ENCODE measurements around the gene ACAD9. TPM values are rescaled to one million over a fixed set of nuclear protein-coding genes. Genes with fewer than 3 reads are reported as not detected.
"Not testable (repeated sequence)": the region's sequence is repeated elsewhere in the genome, so short reads cannot be mapped to it uniquely, and the experiment has no call there.

The ACAD9 gene
- total RNA-seq, 5 donors from 2014 or later (not counting 1 experiment from before 2014, with no cell fraction given), result 45.1 to 91.5 (median 54.3) TPM

- peaks cover 3 to 11% (median 9%) of the 10 kb centered on the region in 3 donors for H3K9me3 Mint-ChIP-seq
- Histone ChIP-seq H3K27ac (ENCODE audit: low read length) (peak overlapping the region; percentile 53), H3K4me1 (ENCODE audit: control insufficient read depth in 1 of 2, extremely low read depth in 1 of 2, insufficient read depth in 2 of 2, low read length in 2 of 2) (peaks cover 18 to 31% of the 10 kb centered on the region in 2 experiments)
- H3K27me3 Mint-ChIP-seq; H3K36me3 ChIP-seq (ENCODE audit: control insufficient read depth in 2 of 2, extremely low read depth in 1 of 2, insufficient read depth in 1 of 2, low read length in 1 of 2); H3K4me3 ChIP-seq (ENCODE audit: control insufficient read depth in 1 of 2, extremely low read depth in 1 of 2, low read length in 1 of 2); H3K36me3 Mint-ChIP-seq; H3K9me3 ChIP-seq; DNase-seq; ATAC-seq (replicated peaks in 1 of 4); H3K27me3 ChIP-seq (replicated peaks in 1 of 2; ENCODE audit: control insufficient read depth in 2 of 2, extremely low read depth in 1 of 2, insufficient read depth in 2 of 2, low read length in 1 of 2): not testable (repeated sequence)
- WGBS (ENCODE audit: insufficient coverage), result 100% methylated on average over 3 of the region's 6 CpGs
- peak overlapping the region; percentile 90 to 97 for H3K27ac Mint-ChIP-seq
- CTCF ChIA-PET, result interaction anchor here (0.6 to 2.5 kb wide), 5 partner anchors 36 to 130 kb away, joined by 3 to 15 read pairs (median 4); partner anchors contain the start of gene ACAD9 (in 1 of the 2)
- POLR2A ChIA-PET, result interaction anchor here in 1 of 2 donors (0.6 to 0.7 kb wide), 2 partner anchors 28 to 583 kb away, joined by 3 to 4 read pairs; no protein-coding TSS in a partner anchor
- peaks cover 41 to 44% (median 43%) of the 10 kb centered on the region in 3 donors for H3K4me1 Mint-ChIP-seq
- peak overlapping the region in 2 of 3 donors; percentile 77 to 85 for H3K4me3 Mint-ChIP-seq
Observed at GRCh38 chr3:128923986-128924385, 44.6 kb downstream of the ACAD9 start.

GRCh38 chr3:128929364-128929763, 49.9 kb downstream of the ACAD9 start:
- ChIA-PET POLR2A (no interaction called here), CTCF (no interaction called here)
- Histone ChIP-seq H3K4me1 (ENCODE audit: control insufficient read depth in 1 of 2, extremely low read depth in 1 of 2, insufficient read depth in 2 of 2, low read length in 2 of 2) (peaks cover 0 to 5% of the 10 kb centered on the region in 2 experiments), H3K27ac (ENCODE audit: low read length) (no peak overlapping the region), H3K4me3 (ENCODE audit: control insufficient read depth in 1 of 2, extremely low read depth in 1 of 2, low read length in 1 of 2) (no peak overlapping the region), H3K27me3 (replicated peaks in 1 of 2; ENCODE audit: control insufficient read depth in 2 of 2, extremely low read depth in 1 of 2, insufficient read depth in 2 of 2, low read length in 1 of 2) (peaks cover 0 to 25% of the 10 kb centered on the region in 2 experiments), H3K36me3 (ENCODE audit: control insufficient read depth in 2 of 2, extremely low read depth in 1 of 2, insufficient read depth in 1 of 2, low read length in 1 of 2) (no peaks in the 10 kb centered on the region), H3K9me3 (no peaks in the 10 kb centered on the region)
- Mint-ChIP-seq H3K27me3 (peaks cover 0 to 9% of the 10 kb centered on the region in 2 donors), H3K27ac (no peak overlapping the region), H3K9me3 (peaks cover 0 to 6% (median 0%) of the 10 kb centered on the region in 3 donors), H3K4me1 (peaks cover 5 to 11% (median 10%) of the 10 kb centered on the region in 3 donors), H3K36me3 (no peaks in the 10 kb centered on the region), H3K4me3 (no peak overlapping the region)
- no peak for DNase-seq
- WGBS (ENCODE audit: insufficient coverage), result no CpG with 5 or more reads among the region's 3 CpGs
- ATAC-seq (replicated peaks in 1 of 4), result no peak

- WGBS (ENCODE audit: insufficient coverage), result 87% methylated on average over 5 of the region's 10 CpGs
Observed at GRCh38 chr3:128931046-128931445, 51.6 kb downstream of the ACAD9 start.

GRCh38 chr3:128932516-128933212, 53.2 kb downstream of the ACAD9 start:
- H3K4me1 ChIP-seq (ENCODE audit: control insufficient read depth in 1 of 2, extremely low read depth in 1 of 2, insufficient read depth in 2 of 2, low read length in 2 of 2), result no peaks in the 10 kb centered on the region
- CTCF ChIA-PET, result interaction anchor here in 1 of 2 donors (1.0 kb wide), 2 partner anchors 17 to 56 kb away, joined by 3 to 4 read pairs; no protein-coding TSS in a partner anchor

More at GRCh38 chr3:128931046-128931445, 51.6 kb downstream of the ACAD9 start:
- no peak overlapping the region for H3K27ac ChIP-seq (ENCODE audit: low read length)
- Mint-ChIP-seq H3K27ac (no peak overlapping the region), H3K36me3 (no peaks in the 10 kb centered on the region), H3K4me3 (no peak overlapping the region), H3K4me1 (peaks cover 0 to 1% (median 0%) of the 10 kb centered on the region in 3 donors), H3K27me3 (peaks cover 0 to 11% of the 10 kb centered on the region in 2 donors), H3K9me3 (peaks cover 0 to 6% (median 0%) of the 10 kb centered on the region in 3 donors)
- ChIA-PET CTCF (no interaction called here), POLR2A (no interaction called here)
- H3K27me3 ChIP-seq (replicated peaks in 1 of 2; ENCODE audit: control insufficient read depth in 2 of 2, extremely low read depth in 1 of 2, insufficient read depth in 2 of 2, low read length in 1 of 2), result peaks cover 0 to 33% of the 10 kb centered on the region in 2 experiments
- H3K4me3 ChIP-seq (ENCODE audit: control insufficient read depth in 1 of 2, extremely low read depth in 1 of 2, low read length in 1 of 2), result no peak overlapping the region
- no peaks in the 10 kb centered on the region for H3K36me3 ChIP-seq (ENCODE audit: control insufficient read depth in 2 of 2, extremely low read depth in 1 of 2, insufficient read depth in 1 of 2, low read length in 1 of 2)
- ATAC-seq (replicated peaks in 1 of 4) (no peak), DNase-seq (no peak)
- H3K9me3 ChIP-seq, result no peaks in the 10 kb centered on the region
- H3K4me1 ChIP-seq (ENCODE audit: control insufficient read depth in 1 of 2, extremely low read depth in 1 of 2, insufficient read depth in 2 of 2, low read length in 2 of 2), result no peaks in the 10 kb centered on the region

GRCh38 chr3:128933213-128933921, 53.9 kb downstream of the ACAD9 start:
- H3K27ac Mint-ChIP-seq, result no peak overlapping the region
- ATAC-seq (replicated peaks in 1 of 4), result no peak
- POLR2A ChIA-PET, result no interaction called here

More at GRCh38 chr3:128932516-128933212, 53.2 kb downstream of the ACAD9 start:
- H3K27ac Mint-ChIP-seq, result no peak overlapping the region
- Histone ChIP-seq H3K27ac (ENCODE audit: low read length) (no peak overlapping the region), H3K9me3 (no peaks in the 10 kb centered on the region), H3K4me3 (ENCODE audit: control insufficient read depth in 1 of 2, extremely low read depth in 1 of 2, low read length in 1 of 2) (no peak overlapping the region), H3K27me3 (replicated peaks in 1 of 2; ENCODE audit: control insufficient read depth in 2 of 2, extremely low read depth in 1 of 2, insufficient read depth in 2 of 2, low read length in 1 of 2) (peaks cover 0 to 36% of the 10 kb centered on the region in 2 experiments), H3K36me3 (ENCODE audit: control insufficient read depth in 2 of 2, extremely low read depth in 1 of 2, insufficient read depth in 1 of 2, low read length in 1 of 2) (no peaks in the 10 kb centered on the region)
- peaks cover 0 to 11% of the 10 kb centered on the region in 2 donors for H3K27me3 Mint-ChIP-seq
- H3K4me1 Mint-ChIP-seq, result no peaks in the 10 kb centered on the region
- POLR2A ChIA-PET, result no interaction called here
- H3K9me3 Mint-ChIP-seq, result peaks cover 0 to 3% (median 0%) of the 10 kb centered on the region in 3 donors
- ATAC-seq (replicated peaks in 1 of 4) (no peak), DNase-seq (no peak)
- no peaks in the 10 kb centered on the region for H3K36me3 Mint-ChIP-seq
- 82% methylated on average over 8 of the region's 12 CpGs for WGBS (ENCODE audit: insufficient coverage)
- H3K4me3 Mint-ChIP-seq, result no peak overlapping the region

GRCh38 chr3:128933922-128934253, 54.5 kb downstream of the ACAD9 start:
- Mint-ChIP-seq H3K27me3 (peaks cover 0 to 11% of the 10 kb centered on the region in 2 donors), H3K9me3 (peaks cover 0 to 3% (median 0%) of the 10 kb centered on the region in 3 donors), H3K4me1 (no peaks in the 10 kb centered on the region), H3K27ac (no peak overlapping the region), H3K4me3 (no peak overlapping the region), H3K36me3 (no peaks in the 10 kb centered on the region)
- Histone ChIP-seq H3K27ac (ENCODE audit: low read length) (no peak overlapping the region), H3K36me3 (ENCODE audit: control insufficient read depth in 2 of 2, extremely low read depth in 1 of 2, insufficient read depth in 1 of 2, low read length in 1 of 2) (no peaks in the 10 kb centered on the region), H3K9me3 (no peaks in the 10 kb centered on the region), H3K4me1 (ENCODE audit: control insufficient read depth in 1 of 2, extremely low read depth in 1 of 2, insufficient read depth in 2 of 2, low read length in 2 of 2) (no peaks in the 10 kb centered on the region), H3K4me3 (ENCODE audit: control insufficient read depth in 1 of 2, extremely low read depth in 1 of 2, low read length in 1 of 2) (no peak overlapping the region), H3K27me3 (replicated peaks in 1 of 2; ENCODE audit: control insufficient read depth in 2 of 2, extremely low read depth in 1 of 2, insufficient read depth in 2 of 2, low read length in 1 of 2) (peaks cover 0 to 36% of the 10 kb centered on the region in 2 experiments)
- POLR2A ChIA-PET, result no interaction called here
- CTCF ChIA-PET, result no interaction called here
- DNase-seq (no peak), ATAC-seq (replicated peaks in 1 of 4) (no peak)
- 100% methylated on average over 1 of the region's 2 CpGs for WGBS (ENCODE audit: insufficient coverage)

More at GRCh38 chr3:128933213-128933921, 53.9 kb downstream of the ACAD9 start:
- H3K4me3 Mint-ChIP-seq, result no peak overlapping the region
- Histone ChIP-seq H3K4me3 (ENCODE audit: control insufficient read depth in 1 of 2, extremely low read depth in 1 of 2, low read length in 1 of 2) (no peak overlapping the region), H3K36me3 (ENCODE audit: control insufficient read depth in 2 of 2, extremely low read depth in 1 of 2, insufficient read depth in 1 of 2, low read length in 1 of 2) (no peaks in the 10 kb centered on the region), H3K9me3 (no peaks in the 10 kb centered on the region), H3K27ac (ENCODE audit: low read length) (no peak overlapping the region), H3K4me1 (ENCODE audit: control insufficient read depth in 1 of 2, extremely low read depth in 1 of 2, insufficient read depth in 2 of 2, low read length in 2 of 2) (no peaks in the 10 kb centered on the region), H3K27me3 (replicated peaks in 1 of 2; ENCODE audit: control insufficient read depth in 2 of 2, extremely low read depth in 1 of 2, insufficient read depth in 2 of 2, low read length in 1 of 2) (peaks cover 0 to 36% of the 10 kb centered on the region in 2 experiments)
- WGBS (ENCODE audit: insufficient coverage), result 76% methylated on average over 6 of the region's 9 CpGs
- peaks cover 0 to 3% (median 0%) of the 10 kb centered on the region in 3 donors for H3K9me3 Mint-ChIP-seq
- no peak for DNase-seq
- H3K4me1 Mint-ChIP-seq, result no peaks in the 10 kb centered on the region
- H3K36me3 Mint-ChIP-seq, result no peaks in the 10 kb centered on the region
- CTCF ChIA-PET, result no interaction called here
- peaks cover 0 to 11% of the 10 kb centered on the region in 2 donors for H3K27me3 Mint-ChIP-seq

All from T-cell (primary cell).